DMS79 (cell line): Measurements from ENCODE around the gene JAKMIP2.
"Not testable (repeated sequence)": the region's sequence is repeated elsewhere in the genome, so short reads cannot be mapped to it uniquely, and the experiment has no call there.

Source experiments
- DNase-seq: peaks from one replicate; lab custom pipeline; 2025; lab: John Stamatoyannopoulos, UW

The JAKMIP2 gene

DNA sequence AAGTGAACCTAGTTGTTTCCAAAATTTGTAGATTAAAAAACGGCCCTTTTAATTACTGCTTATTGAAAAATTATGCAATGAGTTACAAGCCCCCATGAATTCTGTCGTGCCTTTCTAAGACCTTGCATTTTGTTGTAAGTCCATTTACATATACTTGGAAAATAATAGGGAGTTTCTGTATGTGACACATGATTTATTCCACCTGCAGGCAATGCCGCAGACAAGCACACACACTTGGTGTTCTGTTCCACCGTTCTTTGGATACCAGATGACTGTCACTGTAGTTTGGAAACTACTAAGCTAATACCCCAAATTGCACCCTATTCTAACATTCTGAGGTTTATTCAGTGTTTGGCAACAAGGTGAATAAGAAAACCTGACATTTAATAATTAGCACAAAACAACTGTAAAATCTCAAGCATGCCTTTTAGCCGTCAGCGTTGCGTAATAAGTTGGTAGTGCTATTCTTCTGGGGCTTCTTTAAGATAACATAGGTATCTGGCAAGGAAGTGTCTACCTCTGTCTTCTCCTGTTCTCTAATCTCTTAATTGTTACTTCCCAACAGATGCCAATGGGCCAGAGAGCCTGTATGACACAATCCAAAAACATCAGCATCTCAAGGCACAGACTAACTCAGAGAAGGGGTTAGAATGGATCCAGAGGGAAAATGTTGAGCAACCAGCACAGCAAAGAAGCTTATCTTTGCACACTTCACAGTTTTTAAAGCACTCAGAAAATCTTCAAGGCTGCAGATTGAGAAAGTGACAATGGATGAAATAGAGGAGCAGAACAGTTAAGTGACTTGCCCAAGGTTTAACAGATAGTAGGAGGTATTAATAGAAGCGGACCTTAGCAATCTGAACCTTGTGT is 224.4 kb downstream of the JAKMIP2 start:
- no peak for DNase-seq

DNA sequence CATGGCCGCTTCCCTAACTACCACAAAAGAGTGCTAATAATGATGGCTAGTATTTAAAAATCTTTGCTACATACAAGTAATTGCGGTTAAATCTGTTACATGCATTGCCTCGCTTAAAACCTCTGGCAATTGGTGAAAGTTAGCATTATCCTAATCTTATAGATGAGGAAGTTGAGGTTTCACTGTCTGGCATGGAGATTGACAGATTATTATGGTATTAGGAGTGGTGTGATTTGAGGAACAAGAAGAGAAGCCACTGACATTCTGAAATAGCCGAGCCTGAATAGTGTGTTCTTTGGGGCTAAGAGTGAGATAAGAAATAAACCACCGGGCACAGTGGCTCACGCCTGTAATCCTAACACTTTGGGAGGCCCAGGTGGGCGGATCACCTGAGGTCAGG is 227.4 kb downstream of the JAKMIP2 start:
- no peak for DNase-seq

DNA sequence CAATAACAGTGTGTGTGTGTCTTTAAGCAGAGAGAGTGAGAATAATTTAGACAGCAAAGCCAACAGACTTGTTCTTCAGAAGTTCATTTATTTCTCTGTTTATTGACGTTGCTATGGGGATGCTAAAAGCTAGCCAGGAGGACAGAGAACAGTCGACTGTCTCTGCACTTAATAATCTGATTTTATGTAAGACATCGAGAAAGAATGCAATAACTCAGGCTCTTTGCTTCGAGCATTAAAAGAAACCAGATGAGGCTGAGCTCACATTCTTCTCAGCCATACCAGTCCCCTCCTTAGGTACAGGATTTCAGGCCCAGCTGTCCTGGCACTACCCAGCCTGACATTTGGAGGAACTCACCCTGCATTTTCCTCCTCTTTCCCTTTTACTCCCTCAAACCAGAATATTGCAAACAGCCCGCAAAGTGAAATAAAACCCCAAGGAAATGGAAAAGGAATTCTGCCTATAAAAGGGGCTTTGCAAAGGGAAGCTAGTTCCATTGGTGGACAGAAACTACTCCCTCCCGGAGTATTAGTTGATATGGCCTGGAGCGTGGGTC is 228.2 kb downstream of the JAKMIP2 start:
- DNase-seq: no peak

DNA sequence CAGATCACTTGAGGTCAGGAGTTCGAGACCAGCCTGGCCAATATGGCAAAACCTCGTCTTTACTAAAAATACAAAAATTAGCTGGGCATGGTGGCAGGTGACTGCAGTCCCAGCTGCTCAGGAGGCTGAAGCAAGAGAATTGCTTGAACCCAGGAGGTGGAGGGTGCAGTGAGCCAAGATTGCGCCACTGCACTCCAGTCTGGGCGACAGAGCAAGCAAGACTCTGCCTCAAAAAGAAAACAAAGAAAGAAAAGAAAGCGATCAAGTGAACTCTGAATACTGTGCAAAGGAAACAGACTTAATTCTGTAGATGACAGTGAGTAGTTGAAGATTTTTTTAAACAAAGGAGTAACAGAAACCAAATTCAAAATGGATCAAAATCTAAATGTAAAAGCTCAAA is 228.7 kb downstream of the JAKMIP2 start:
- not testable (repeated sequence) for DNase-seq

DNA sequence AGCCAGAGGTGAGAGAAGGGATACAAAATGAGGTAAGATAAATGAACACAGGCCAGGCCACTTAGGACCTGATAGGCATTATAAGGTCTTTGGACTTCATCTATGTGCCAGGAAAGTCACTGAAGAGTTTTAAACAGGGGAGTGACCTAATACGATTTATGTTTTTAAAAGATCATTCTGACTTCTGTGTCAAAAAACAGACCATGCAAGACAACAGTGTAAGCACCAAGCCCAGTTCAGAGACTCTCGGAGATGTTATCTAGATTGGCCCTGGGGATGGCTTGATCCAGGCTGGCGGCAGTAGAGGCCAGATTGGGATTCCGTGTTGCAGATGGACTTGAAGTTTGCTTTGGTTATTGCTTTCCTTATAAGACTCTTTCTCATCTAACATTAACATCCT is 229.6 kb downstream of the JAKMIP2 start:
- DNase-seq: no peak

DNA sequence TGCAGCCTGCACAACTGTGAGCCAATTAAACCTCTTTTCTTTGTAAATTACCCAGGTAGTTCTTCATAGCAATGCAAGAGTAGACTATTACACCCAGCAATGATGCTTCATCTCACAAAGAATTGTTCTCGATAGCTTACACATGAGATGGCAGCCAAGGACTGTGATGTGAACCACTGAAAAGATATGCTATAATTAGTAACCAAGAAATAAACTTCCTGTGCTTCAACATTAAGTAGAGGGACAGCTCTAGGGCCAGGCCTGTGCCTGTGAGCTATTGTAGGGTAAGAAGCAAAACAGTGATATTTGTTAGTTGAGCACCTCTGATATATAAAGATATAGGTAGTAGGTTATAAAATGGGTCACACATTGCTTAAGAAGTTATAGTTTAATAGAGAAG is 230.9 kb downstream of the JAKMIP2 start:
- DNase-seq: no peak

DNA sequence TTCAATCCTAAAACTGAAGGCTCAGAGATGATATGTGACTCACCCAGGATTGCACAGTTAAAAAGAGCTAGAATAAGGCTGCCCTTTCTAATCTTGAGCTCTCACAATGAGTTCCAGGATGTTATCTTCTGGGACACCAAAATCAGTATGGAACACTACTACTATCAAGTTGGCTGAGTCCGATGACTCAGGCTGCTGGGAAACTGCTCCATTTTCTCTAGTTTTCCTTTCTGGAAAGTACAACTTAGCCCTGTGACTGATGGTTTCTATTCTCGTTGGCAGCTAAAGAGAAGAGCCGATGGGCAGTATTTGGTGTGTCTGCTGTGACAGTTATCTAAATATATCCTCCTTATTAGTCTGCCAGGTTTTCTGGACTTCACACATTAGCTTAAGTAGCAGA is 234.8 kb downstream of the JAKMIP2 start:
- DNase-seq: no peak

DNA sequence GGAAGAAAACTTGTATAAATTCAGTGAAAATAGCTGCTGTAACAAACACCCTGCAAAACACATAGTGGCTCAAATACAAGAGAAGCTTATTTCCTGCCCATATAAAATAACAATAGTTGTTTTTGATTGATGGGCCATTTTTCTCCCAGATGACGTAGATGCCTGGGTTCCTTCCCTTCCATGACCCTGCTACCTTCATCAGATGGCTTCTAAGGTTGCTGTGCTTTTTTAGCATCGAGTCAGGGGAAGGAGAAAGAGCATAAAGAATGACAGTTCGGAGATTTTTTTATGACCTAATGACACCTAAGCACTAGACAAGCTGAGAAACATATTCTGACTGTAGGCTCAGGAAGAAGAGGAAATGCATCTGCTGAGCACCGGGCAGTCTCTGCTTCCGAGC is 238.0 kb downstream of the JAKMIP2 start:
- DNase-seq: no peak

DNA sequence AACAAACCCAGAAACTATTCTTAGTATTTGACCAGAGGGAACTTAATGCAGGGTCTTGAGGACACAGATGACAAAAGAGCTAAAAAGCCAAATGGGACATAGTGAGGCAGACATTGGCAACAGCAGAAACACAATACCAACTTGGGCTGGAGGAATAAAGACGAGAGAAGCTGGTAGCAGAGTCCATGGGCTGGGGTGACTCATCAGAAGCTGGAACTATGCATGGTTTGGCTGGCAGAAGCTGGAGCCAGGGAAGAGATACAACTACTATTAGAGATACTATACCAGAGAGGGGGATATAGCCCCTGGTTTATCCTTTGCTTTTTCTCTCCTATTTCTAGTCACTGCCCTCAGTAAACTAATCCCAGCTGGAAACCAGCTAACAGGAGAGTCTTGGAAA is 243.5 kb downstream of the JAKMIP2 start:
- DNase-seq: no peak

DNA sequence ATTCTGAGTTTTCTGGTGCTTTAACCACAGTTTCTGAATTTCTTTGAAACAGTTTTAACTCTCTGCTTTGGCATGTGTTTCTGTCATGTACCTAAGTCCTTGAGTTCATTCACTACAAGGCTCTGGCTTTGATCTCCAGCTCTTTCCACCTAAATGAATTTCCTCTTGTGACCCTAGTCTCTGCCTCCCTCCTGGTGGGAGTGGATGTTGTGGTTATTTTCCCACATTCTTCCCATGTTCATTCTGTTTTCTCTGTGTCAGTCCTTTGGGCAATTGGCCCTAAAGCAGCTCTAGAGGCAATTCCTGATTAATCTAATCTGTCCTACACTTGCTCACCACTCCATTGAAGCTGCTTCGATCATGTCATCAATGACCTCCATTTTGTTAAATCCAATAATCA is 244.3 kb downstream of the JAKMIP2 start:
- no peak for DNase-seq
